ENCODE results near the gene RAP1A. TPM values are rescaled to one million over a fixed set of nuclear protein-coding genes. Genes with fewer than 3 reads are reported as not detected.

RAP1A gene
- total RNA-seq, 1 experiment from 2014 or later, result 25.4 TPM

- ChIA-PET POLR2A (no interaction called here), CTCF (interaction anchor here (0.9 kb wide), 1 partner anchor 15 kb away, joined by 3 read pairs; no protein-coding TSS in a partner anchor)
- DNase-seq (ENCODE audit: low spot score), result no peak
- Mint-ChIP-seq H3K4me1 (peaks cover 6% of the 10 kb centered on the region), H3K4me3 (no peak overlapping the region), H3K9me3 (no peaks in the 10 kb centered on the region), H3K27ac (no peak overlapping the region), H3K27me3 (ENCODE audit: low read depth) (no peaks in the 10 kb centered on the region), H3K36me3 (peaks cover 71% of the 10 kb centered on the region)
- no peak for ATAC-seq
- TF ChIP-seq ZNF423 (CRISPR knock-in tag; IDR thresholded peaks at IDR 0.05), result no peak
- no peak for TF ChIP-seq ATF6 (CRISPR knock-in tag; IDR thresholded peaks at IDR 0.05)
- TF ChIP-seq ZNF532 (CRISPR knock-in tag; IDR thresholded peaks at IDR 0.05; ENCODE audit: borderline replicate concordance), result no peak
- TF ChIP-seq NFE2L1 (CRISPR knock-in tag; IDR thresholded peaks at IDR 0.05), result no peak
- TF ChIP-seq ETV6 (CRISPR knock-in tag; IDR thresholded peaks at IDR 0.05), result no peak
- no peak for TF ChIP-seq PRRX2 (CRISPR knock-in tag; IDR thresholded peaks at IDR 0.05)
- no peak for TF ChIP-seq FOXP1 (CRISPR knock-in tag; IDR thresholded peaks at IDR 0.05; ENCODE audit: borderline replicate concordance)
- TF ChIP-seq CTCF (IDR thresholded peaks at IDR 0.05), result no peak
- TF ChIP-seq HMGXB4 (CRISPR knock-in tag; IDR thresholded peaks at IDR 0.05), result no peak
- no peak for TF ChIP-seq E2F4 (CRISPR knock-in tag; IDR thresholded peaks at IDR 0.05; ENCODE audit: borderline replicate concordance, low read depth)
- TF ChIP-seq NR2C2 (CRISPR knock-in tag; IDR thresholded peaks at IDR 0.05), result no peak
- TF ChIP-seq TEAD4 (CRISPR knock-in tag; IDR thresholded peaks at IDR 0.05), result no peak
- TF ChIP-seq NFYB (CRISPR knock-in tag; conservative IDR thresholded peaks at IDR 0.05; ENCODE audit: low read depth), result no peak
- TF ChIP-seq ZNF219 (CRISPR knock-in tag; IDR thresholded peaks at IDR 0.05; ENCODE audit: borderline replicate concordance), result no peak
- no peak for TF ChIP-seq MYBL2 (CRISPR knock-in tag; IDR thresholded peaks at IDR 0.05)
- TF ChIP-seq ZBTB21 (CRISPR knock-in tag; IDR thresholded peaks at IDR 0.05; ENCODE audit: borderline replicate concordance), result no peak
- no peak for TF ChIP-seq JAZF1 (CRISPR knock-in tag; IDR thresholded peaks at IDR 0.05)
- no peak for TF ChIP-seq ZNF416 (CRISPR knock-in tag; IDR thresholded peaks at IDR 0.05)
- TF ChIP-seq PRDM15 (CRISPR knock-in tag; IDR thresholded peaks at IDR 0.05), result no peak
These were observed 142.7 kb downstream of the RAP1A start for GRCh38 chr1:111762332-111762731.
